Left forelimb (tissue), 1 donor: ENCODE measurements around the gene TMEM14A.
"Not testable (repeated sequence)": the region's sequence is repeated elsewhere in the genome, so short reads cannot be mapped to it uniquely, and the experiment has no call there.

Experiments
- DNase-seq: peaks from one replicate; pipeline ENCODE4 v3.0.0-alpha.2; 2018; ENCODE audit warnings: low spot score

Gene TMEM14A

DNA sequence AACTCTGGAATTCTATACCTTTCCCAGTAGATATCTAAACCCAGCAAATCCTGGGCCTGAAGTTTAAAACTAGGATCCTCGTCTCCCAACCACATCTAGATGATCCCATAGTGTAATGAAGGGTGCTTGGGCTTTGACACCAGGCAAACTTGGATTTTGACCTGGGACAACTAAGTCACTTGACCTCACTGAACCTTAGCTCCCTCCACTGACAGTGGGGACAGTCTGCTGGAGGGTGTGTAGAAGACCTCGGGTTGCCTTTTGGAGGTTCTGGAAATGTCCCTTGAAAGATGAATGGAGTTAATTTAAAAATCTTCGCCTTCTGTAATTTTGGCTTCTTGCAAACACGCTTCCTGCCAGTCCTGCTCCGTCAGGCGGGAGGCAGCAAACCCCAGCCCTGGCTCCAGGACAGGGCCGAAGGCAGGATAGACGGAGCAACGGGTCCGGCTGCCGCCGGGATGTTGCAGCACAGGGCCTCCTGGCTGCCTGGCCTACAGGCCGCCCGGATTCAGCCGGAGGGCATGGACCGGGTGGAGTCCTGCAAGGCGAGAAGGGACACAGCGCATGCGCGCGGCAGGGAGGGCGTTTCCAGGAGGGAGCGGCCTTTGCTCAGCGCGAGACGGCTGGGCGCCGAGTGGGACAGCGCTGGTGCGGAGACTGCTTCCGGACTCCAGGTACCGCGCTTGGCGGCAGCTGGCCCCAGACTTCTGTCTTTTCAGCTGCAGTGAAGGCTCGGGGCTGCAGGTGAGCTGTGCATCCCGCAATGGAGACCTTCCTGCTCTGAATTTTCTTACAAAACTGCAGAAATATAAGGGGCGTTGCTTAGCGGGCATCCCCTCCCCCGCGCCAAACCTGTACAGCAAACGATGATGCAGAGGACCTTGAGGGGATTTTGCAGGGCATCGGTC lies at the start of gene TMEM14A:
TSS of gene TMEM14A (plus strand) at position 612 of the 908 bp plus-strand sequence. CDS start 5,990 bp downstream, outside the sequence.
- DNase-seq: peak; percentile 95

GRCh38 chr6:52621631-52622030 lies 49.3 kb upstream of the TMEM14A start:
- DNase-seq: no peak

DNA sequence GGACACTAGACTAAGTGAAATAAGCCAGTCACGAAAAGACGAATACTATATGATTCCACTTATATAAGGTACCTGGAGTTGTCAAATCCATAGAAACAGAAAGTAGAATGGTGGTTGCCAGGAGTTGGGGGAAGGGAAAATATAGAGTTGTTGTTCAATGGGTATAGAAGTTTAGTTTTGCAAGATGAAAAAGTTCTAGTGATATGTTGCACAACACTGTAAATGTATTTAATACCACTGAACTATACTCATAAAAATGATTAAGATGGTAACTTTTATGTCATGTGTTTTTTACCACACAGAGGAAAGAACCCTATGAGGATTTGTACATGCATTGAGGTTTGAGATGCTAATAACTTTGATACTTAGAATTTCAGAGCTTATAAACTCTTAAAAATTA lies 48.1 kb upstream of the TMEM14A start:
- no peak for DNase-seq

DNA sequence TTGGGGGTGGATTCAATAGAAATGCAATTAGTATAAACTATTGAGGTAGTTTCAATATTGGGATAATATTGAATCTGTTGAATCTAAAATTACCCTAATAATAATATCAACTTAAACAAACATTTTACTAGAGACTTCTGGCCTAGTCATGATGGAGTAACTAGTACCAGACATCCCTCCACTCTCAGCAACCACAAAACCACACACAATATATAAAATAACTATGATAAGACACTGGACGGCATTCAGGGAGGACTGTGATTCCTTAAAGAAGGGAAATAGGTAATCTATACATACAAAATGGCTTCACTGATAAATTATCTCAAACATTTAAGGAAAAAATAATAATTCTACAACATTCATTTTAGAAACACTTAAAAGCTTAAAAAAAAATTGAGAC lies 38.9 kb upstream of the TMEM14A start:
- no peak for DNase-seq

- no peak for DNase-seq
These were observed 36.7 kb upstream of the TMEM14A start for GRCh38 chr6:52634211-52634610.

GRCh38 chr6:52635049-52635577 lies 35.8 kb upstream of the TMEM14A start:
- no peak for DNase-seq

DNA sequence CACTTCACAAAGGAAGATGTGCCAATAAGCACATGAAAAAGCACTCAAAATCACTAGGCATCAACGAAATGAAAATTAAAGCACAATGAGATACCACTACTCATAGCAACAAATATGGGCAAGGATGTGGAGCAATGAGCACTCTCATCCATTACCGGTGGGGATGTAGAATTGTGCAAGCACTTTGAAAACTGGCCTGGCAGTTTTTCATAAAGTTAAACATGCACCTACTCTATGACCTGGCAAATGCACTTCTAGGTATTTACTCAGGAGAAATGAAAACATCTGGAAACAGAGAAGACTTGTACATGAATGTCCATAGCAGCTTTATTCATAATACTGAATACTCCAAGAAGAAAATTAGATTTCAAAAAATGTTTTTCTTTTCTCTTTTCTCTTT lies 34.1 kb upstream of the TMEM14A start:
- DNase-seq: no peak

GRCh38 chr6:52639493-52639892 lies 31.4 kb upstream of the TMEM14A start:
- no peak for DNase-seq

DNA sequence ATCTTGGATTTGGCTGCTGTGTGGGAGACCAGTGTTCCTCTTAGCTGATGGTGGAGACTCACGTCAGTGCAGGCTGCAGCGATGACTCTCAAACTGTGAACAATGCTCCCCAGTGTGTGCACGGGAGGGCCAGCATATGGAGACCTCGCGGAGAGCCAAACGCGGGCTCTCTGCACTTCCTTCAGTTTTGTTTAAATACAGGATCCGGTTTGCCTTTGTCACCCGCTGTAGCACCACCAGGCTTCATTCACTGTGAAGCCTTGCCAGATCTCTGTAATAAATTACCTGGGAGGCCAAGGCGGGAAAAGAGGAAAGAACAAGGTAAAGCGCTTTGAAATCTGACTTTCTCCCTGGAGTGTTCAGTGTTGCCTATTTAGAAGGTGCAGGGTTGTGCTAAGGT lies 30.7 kb upstream of the TMEM14A start:
- DNase-seq: no peak

DNA sequence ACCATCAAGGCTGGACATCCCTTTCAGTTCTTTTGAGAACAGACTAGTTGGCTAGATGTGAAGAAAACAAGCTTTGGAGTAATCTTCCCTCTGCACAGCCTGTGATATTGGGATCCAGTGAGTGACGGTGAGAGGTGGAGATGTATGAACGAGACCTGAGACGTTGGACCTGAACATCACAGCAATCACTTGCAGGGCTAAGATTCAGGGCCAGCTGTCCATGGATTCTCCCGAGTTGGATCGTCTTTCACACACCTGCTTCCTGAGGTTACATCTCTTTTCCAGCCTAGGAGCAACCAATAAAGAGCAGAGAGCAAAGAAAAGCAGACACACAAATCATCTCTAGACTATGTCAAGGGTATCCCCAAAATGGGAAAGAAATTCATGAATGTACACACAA lies 30.0 kb upstream of the TMEM14A start:
- no peak for DNase-seq

DNA sequence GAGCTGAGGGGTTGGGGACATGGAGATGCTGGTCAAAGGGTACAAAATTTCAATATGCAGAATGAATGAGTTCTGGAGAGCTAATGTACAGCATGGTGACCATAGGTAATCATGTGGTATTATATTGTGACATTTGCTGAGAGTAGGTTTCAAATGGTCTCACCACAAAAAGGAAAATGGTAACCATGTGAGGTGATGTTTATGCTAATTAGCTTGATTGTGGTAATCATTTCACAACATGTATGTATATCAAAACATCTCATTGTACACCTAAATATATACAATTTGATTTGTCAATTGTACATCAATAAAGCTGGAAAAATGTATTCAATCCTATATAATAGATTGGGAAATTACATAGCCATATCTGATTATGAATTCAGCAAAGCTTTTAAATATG lies 29.5 kb upstream of the TMEM14A start:
- DNase-seq: no peak

DNA sequence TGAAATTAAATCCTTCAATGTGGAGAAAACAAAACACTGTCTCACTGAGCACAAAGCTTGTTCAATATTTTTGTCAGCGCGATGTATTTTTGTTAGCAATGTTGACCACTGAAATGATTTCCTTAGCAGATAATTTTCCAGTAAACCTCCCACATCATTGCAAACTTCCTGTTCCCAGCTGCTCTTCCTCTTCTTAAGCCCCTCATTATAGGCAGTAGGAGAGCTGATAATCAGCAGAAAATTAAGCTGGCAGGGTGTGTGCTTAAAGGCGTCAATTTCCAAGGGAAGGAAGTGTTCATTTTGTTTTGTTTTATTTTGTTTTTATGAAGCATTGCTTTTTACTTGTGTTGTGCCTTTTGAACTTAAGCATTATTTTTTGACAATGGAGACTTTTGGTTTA lies 29.1 kb upstream of the TMEM14A start:
- DNase-seq: no peak

DNA sequence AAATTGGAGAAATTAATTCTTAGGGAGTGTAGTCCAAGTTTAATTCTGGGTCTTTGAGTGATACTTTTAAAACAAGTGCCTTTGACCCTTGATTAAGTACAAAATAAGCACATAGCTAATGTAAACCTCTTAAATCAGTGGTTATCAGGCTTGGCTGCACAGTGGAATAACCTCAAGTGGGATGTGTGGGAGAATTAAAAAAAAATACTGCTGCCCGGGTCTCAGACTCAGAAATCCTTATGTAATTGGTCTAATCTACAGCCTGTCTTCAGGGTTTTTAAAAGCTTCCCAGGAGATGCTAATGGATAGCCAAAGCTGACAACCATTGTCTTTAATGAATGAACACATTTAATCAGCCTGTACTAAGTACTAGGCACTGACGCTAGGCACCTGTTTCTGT lies 28.5 kb upstream of the TMEM14A start:
- no peak for DNase-seq

DNA sequence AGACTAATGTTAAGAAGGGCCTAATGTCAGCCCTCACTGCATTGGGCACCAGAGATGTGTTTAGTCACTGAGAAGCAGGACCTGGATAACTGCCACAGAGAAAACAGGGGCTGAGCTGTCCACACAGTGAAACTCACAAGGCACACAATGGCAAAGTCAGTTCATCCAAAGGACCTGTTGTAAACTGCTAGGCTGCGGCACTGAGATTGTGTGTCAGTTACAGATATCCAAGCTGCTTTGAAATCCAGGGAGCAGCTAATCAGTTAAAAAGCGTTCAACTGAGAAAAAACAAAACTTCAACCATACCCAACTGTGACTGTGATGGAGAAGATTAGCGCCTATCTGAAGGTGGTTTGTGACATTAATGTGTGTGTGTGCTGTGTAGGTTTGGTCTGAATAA lies 27.8 kb upstream of the TMEM14A start:
- no peak for DNase-seq

GRCh38 chr6:52644253-52644652 lies 26.7 kb upstream of the TMEM14A start:
- DNase-seq: no peak

DNA sequence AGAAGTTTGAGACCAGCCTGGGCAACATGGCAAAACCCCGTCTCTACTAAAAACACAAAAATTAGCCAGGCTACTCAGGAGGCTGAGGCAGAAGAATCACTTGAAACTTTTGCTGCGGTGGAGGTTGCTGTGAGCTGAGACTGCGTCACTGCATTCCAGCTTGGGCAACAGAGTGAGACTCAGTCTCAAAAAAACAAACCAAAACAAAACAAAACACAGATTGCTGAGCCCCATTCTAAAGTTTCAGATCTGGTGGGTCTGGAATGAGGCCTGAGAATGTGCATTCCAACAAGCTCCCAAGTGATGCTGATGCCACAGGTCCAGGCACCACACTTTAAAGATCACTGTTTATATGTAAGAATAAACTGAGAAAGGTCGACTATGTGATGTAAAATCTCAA lies 24.9 kb upstream of the TMEM14A start:
- DNase-seq: no peak

- DNase-seq: no peak
These were observed 23.7 kb upstream of the TMEM14A start for GRCh38 chr6:52647199-52647598.

DNA sequence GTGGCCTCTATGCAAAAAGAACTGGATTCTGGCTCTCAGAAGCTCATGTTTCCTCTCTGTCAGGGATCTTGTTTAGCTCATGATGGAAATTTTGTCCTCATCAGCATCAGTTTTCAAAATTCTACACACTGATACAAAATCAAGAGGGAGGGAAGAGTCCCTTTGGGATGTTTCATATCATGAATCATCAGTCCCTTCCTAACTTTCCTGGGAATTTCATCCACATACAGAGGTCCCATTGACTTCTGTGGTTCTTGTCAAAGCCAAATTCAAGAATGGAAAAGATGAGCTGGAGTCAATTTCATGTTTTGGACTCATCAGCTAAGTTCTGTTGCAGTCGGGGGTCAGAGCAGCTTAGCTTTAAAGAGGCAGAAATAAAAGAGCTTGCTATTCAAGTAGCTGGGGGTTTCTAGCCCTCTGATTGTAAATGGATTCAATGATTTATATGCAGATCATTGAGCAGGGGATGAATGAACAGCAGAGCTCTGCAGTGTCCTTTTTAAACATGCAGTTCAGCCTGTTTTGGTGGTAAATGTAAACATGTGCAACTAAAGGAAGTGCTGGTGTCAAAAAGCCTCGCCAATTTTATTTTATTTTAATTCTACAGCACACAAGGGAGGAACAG lies 21.3 kb upstream of the TMEM14A start:
- DNase-seq: no peak

- no peak for DNase-seq
These were observed 20.0 kb upstream of the TMEM14A start for GRCh38 chr6:52650941-52651340.

DNA sequence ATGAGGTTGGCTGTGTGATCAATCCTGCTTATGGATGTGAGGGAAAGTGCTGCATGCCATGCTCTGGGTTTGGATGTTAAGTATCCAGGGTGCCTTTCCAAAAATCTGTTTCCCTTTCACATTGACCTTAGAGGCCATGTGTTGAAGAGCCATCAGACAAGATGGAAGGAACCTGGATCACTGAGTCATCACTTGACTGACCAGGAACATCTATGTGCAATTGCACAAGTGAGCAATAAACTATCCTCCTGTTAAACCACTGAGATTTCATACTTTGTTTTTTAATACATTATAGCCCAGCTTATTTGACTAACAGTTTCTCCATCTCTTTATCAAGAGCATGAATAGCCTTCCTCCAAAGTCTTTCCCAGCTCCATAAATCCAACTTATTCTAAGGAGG lies 17.8 kb upstream of the TMEM14A start:
- no peak for DNase-seq

DNA sequence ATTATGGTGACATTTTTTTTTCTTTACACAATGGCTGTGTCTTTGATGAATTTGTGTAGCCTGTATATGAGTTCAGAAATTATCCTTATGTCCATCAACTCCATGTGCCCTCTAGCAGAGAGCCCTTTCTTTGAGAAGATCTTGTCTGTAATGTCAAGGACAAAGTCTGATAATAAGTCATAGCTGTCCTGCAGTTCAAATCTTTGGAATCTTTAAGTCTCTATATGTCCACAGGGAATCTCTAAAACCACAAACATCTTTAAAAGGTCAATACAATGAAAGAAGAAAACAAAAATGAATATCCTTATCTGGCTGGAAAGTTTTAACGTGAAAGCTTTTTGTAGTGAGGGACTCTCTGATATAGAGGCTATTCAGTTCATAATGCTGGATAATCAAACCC lies 16.9 kb upstream of the TMEM14A start:
- DNase-seq: no peak

DNA sequence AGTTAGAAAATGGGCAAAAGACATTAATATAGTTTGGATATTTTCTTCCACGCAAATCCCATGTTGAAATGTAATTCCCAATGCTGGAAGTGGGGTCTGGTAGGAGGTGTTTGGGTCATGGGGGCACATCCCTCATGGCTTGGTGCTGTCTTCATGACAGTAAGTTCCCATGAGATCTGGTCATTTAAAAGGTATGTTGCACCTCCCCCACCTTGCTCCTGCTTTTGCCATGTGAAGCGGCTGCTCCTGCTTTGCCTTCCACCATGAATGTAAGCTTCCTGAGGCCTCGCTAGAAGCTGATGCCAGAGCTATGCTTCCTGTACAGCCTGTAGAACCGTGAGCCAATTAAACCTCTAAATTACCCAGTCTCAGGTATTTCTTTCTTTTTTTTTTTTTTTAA lies 16.3 kb upstream of the TMEM14A start:
- DNase-seq: no peak

- DNase-seq: not testable (repeated sequence)
These were observed 15.0 kb upstream of the TMEM14A start for GRCh38 chr6:52655941-52656340.
